Measurements from ENCODE around the gene ACSBG1.

DNA sequence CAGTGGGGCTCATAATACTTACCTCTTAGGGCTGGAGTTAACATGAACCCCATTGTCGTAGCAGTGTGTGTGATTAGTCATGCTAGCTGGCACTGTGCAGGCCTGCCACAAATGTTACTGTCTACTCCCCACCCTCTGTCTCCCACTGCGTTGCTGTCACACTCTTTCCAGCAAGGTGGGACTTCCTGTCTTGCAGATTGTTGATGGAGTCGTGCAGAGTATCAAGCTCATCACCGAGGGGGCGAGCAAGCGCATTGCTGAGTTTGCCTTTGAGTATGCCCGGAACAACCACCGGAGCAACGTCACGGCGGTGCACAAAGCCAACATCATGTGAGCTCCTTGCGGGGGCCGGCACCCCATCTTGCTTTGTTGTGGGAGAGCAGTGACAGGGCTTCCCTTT, 72.3 kb downstream of the ACSBG1 start:
- TF ChIP-seq EZH2 (optimal IDR thresholded peaks at IDR 0.05; ENCODE audit: low read depth, low read length): no peak
- TF ChIP-seq, protein P1, sequence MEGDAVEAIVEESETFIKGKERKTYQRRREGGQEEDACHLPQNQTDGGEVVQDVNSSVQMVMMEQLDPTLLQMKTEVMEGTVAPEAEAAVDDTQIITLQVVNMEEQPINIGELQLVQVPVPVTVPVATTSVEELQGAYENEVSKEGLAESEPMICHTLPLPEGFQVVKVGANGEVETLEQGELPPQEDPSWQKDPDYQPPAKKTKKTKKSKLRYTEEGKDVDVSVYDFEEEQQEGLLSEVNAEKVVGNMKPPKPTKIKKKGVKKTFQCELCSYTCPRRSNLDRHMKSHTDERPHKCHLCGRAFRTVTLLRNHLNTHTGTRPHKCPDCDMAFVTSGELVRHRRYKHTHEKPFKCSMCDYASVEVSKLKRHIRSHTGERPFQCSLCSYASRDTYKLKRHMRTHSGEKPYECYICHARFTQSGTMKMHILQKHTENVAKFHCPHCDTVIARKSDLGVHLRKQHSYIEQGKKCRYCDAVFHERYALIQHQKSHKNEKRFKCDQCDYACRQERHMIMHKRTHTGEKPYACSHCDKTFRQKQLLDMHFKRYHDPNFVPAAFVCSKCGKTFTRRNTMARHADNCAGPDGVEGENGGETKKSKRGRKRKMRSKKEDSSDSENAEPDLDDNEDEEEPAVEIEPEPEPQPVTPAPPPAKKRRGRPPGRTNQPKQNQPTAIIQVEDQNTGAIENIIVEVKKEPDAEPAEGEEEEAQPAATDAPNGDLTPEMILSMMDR (IDR thresholded peaks at IDR 0.05; ENCODE audit: low read length): no peak
- TF ChIP-seq EZH2phosphoT487 (IDR thresholded peaks at IDR 0.05; ENCODE audit: low read length): no peak

Data from MM.1S (cell line).